GM19468 (cell line): ENCODE data around the gene CDK18.

ENCODE experiments used
- ATAC-seq: cut with Tn5 transposase; IDR thresholded peaks from one replicate; pipeline ENCODE4 v1.9.1; 2021; ENCODE audit warnings: mild to moderate bottlenecking, moderate library complexity, moderate number of reproducible peaks; ENCODE audit not compliant: unreplicated experiment; ENCODE audit errors: extremely low read depth

CDK18 gene

DNA sequence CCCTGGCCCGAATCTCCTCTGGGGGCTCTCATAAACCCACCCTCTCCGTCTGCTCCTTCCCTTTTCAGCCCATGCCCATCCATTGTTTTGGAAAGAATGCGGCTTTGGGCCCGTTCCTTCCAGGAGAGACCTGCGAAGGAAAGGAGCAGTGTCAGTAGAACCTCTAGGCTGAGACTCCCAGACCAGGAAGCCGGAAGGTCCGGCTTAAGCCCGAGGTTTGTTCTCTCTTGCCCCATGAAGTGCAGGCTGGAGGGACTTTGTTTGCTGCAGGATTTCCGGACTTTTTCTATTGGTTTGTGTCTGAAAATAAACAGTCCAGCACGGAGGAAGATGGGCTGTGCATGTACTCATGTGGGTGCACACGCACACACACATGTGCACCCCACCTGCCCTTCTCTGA is 77.6 kb downstream of the CDK18 start:
- no peak for ATAC-seq
